Measurements from ENCODE around the gene LINC01488.

- TF ChIP-seq CTCF (IDR thresholded peaks at IDR 0.05 in 2 of 3, conservative IDR thresholded peaks at IDR 0.05 in 1 of 3; ENCODE audit: borderline replicate concordance in 1 of 3, insufficient read depth in 1 of 3, low read depth in 2 of 3, low read length in 2 of 3) (no peak), CEBPB (IDR thresholded peaks at IDR 0.05; ENCODE audit: low read depth) (no peak), POLR2A (IDR thresholded peaks at IDR 0.05; ENCODE audit: borderline replicate concordance, extremely low read depth, insufficient read depth, insufficient read length) (no peak), YY1 (IDR thresholded peaks at IDR 0.05; ENCODE audit: extremely low read depth, insufficient replicate concordance, low read depth, low read length) (no peak), EZH2 (IDR thresholded peaks at IDR 0.05) (no peak), FOSL1 (IDR thresholded peaks at IDR 0.05; ENCODE audit: low read depth) (no peak), SRF (IDR thresholded peaks at IDR 0.05; ENCODE audit: low read depth) (no peak)
These were observed 42.3 kb upstream of the LINC01488 start for GRCh38 chr11:69439127-69439526.
